Measurements from ENCODE around the gene ADAMTS4.

ADAMTS4 gene

DNA sequence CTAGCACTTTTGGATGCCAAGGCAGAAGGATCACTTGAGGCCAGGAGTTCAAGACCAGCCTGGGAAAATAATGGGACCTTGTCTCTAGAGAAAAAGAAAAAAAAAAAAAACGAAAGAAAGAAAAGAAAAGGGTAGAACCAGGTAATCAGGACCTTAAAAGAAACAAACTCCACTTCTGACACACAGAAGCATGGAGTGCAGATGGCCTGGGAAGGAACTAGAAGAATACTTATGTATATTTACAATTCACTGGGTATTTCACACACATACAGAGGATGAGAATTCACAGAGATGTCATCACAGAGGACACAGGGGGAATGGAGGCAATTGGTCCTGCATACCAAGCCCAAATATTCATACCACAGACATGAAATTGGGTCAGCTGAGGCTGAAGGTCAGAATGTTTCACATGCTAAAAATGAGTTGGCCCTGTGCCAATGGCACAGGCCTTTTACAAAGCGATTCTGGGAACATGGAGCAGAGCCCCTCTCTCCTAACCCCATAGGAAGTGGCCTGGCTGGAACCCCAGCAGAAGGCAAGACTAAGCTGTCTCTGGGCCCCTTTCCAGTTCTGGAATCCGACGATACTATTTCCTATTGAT is 26.0 kb downstream of the ADAMTS4 start:
- peak overlapping the region; percentile 37 for H3K4me2 ChIP-seq
- H3K9ac ChIP-seq, result no peak overlapping the region; the same call in 1 of the 2 replicates
- peaks cover 31% of the 10 kb centered on the region; the same call in 1 of the 2 replicates for H3K36me3 ChIP-seq (ENCODE audit: insufficient read depth)
- peaks cover 40% of the 10 kb centered on the region for H3K79me2 ChIP-seq (ENCODE audit: insufficient read depth, low read depth)
- TF ChIP-seq, protein P1, sequence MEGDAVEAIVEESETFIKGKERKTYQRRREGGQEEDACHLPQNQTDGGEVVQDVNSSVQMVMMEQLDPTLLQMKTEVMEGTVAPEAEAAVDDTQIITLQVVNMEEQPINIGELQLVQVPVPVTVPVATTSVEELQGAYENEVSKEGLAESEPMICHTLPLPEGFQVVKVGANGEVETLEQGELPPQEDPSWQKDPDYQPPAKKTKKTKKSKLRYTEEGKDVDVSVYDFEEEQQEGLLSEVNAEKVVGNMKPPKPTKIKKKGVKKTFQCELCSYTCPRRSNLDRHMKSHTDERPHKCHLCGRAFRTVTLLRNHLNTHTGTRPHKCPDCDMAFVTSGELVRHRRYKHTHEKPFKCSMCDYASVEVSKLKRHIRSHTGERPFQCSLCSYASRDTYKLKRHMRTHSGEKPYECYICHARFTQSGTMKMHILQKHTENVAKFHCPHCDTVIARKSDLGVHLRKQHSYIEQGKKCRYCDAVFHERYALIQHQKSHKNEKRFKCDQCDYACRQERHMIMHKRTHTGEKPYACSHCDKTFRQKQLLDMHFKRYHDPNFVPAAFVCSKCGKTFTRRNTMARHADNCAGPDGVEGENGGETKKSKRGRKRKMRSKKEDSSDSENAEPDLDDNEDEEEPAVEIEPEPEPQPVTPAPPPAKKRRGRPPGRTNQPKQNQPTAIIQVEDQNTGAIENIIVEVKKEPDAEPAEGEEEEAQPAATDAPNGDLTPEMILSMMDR (conservative IDR thresholded peaks at IDR 0.05; ENCODE audit: low read depth, low read length), result peak; percentile 17; the same call in 1 of the 2 replicates
- H3K27me3 ChIP-seq (ENCODE audit: insufficient read depth, low read depth), result no peaks in the 10 kb centered on the region
- no peaks in the 10 kb centered on the region for H4K20me1 ChIP-seq (ENCODE audit: insufficient read depth)
- peak overlapping the region; percentile 40 for H3K4me3 ChIP-seq (IDR thresholded peaks at IDR 0.05; ENCODE audit: insufficient read depth, low read depth, low read length)
- H2AFZ ChIP-seq (ENCODE audit: low read depth), result no peak overlapping the region
- H3K4me1 ChIP-seq (ENCODE audit: low read depth, poor library complexity, severe bottlenecking), result peaks cover 54% of the 10 kb centered on the region
- no peak overlapping the region for H3K27ac ChIP-seq

- Histone ChIP-seq H3K27me3 (ENCODE audit: insufficient read depth, low read depth) (no peaks in the 10 kb centered on the region), H3K27ac (no peak overlapping the region; the same call in 1 of the 2 replicates), H3K4me3 (IDR thresholded peaks at IDR 0.05; ENCODE audit: insufficient read depth, low read depth, low read length) (peak overlapping the region; percentile 40), H3K36me3 (ENCODE audit: insufficient read depth) (peaks cover 31% of the 10 kb centered on the region; the same call in 1 of the 2 replicates), H3K4me2 (no peak overlapping the region), H3K4me1 (ENCODE audit: low read depth, poor library complexity, severe bottlenecking) (peaks cover 55% of the 10 kb centered on the region), H3K79me2 (ENCODE audit: insufficient read depth, low read depth) (peaks cover 40% of the 10 kb centered on the region), H2AFZ (ENCODE audit: low read depth) (no peak overlapping the region), H4K20me1 (ENCODE audit: insufficient read depth) (no peaks in the 10 kb centered on the region), H3K9ac (no peak overlapping the region; the same call in 1 of the 2 replicates)
- TF ChIP-seq, protein P1 (conservative IDR thresholded peaks at IDR 0.05; ENCODE audit: low read depth, low read length), result no peak
Observed at GRCh38 chr1:161172349-161172748, 26.5 kb downstream of the ADAMTS4 start.

DNA sequence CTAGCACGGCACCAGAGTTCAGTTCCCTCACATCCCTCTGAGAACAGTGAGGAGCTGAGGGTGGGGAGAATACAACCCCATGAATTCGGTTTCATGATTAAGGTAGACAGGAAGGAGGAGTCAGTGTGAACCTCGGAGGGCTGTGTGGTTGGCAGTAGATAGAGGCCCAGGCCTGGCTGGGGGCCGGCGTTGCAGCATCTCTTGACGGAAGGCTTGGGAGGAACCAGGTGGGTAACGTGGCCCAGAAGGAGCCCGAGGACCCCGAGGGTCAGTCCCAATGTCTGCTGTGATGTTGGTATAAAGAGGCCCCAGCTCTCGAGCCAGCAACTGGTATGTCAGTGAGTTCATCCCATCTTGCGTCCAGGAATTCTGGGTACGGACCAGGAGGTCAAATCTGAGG is 27.2 kb downstream of the ADAMTS4 start:
- Histone ChIP-seq H3K36me3 (ENCODE audit: insufficient read depth) (peaks cover 31% of the 10 kb centered on the region; the same call in 1 of the 2 replicates), H3K4me1 (ENCODE audit: low read depth, poor library complexity, severe bottlenecking) (peaks cover 59% of the 10 kb centered on the region), H3K79me2 (ENCODE audit: insufficient read depth, low read depth) (peaks cover 34% of the 10 kb centered on the region), H4K20me1 (ENCODE audit: insufficient read depth) (no peaks in the 10 kb centered on the region), H3K27ac (no peak overlapping the region), H3K4me2 (no peak overlapping the region), H3K4me3 (IDR thresholded peaks at IDR 0.05; ENCODE audit: insufficient read depth, low read depth, low read length) (no peak overlapping the region), H2AFZ (ENCODE audit: low read depth) (no peak overlapping the region), H3K9ac (no peak overlapping the region), H3K27me3 (ENCODE audit: insufficient read depth, low read depth) (no peaks in the 10 kb centered on the region)
- TF ChIP-seq, protein P1 (conservative IDR thresholded peaks at IDR 0.05; ENCODE audit: low read depth, low read length), result no peak

GRCh38 chr1:161171191-161171590 is 27.7 kb downstream of the ADAMTS4 start:
- Histone ChIP-seq H4K20me1 (ENCODE audit: insufficient read depth) (no peaks in the 10 kb centered on the region), H3K36me3 (ENCODE audit: insufficient read depth) (peaks cover 31% of the 10 kb centered on the region; the same call in 1 of the 2 replicates), H3K4me1 (ENCODE audit: low read depth, poor library complexity, severe bottlenecking) (peaks cover 56% of the 10 kb centered on the region), H2AFZ (ENCODE audit: low read depth) (no peak overlapping the region), H3K79me2 (ENCODE audit: insufficient read depth, low read depth) (peaks cover 29% of the 10 kb centered on the region), H3K4me2 (no peak overlapping the region), H3K9ac (no peak overlapping the region), H3K4me3 (IDR thresholded peaks at IDR 0.05; ENCODE audit: insufficient read depth, low read depth, low read length) (no peak overlapping the region), H3K27ac (no peak overlapping the region; the same call in 1 of the 2 replicates), H3K27me3 (ENCODE audit: insufficient read depth, low read depth) (no peaks in the 10 kb centered on the region)
- TF ChIP-seq, protein P1 (conservative IDR thresholded peaks at IDR 0.05; ENCODE audit: low read depth, low read length), result peak; percentile 67

Data from KMS-11 (cell line).